Bronchial epithelial cell (primary cell): ENCODE data around the gene PTGIS. TPM values are rescaled to one million over a fixed set of nuclear protein-coding genes. Genes with fewer than 3 reads are reported as not detected.

ENCODE experiments used
- DNase-seq: peaks from one replicate; pipeline ENCODE4 v3.0.0-alpha.2; 2010; ENCODE audit warnings: low read depth
- FAIRE-seq: peaks from 2 replicates; lab custom pipeline; 2011; peaks lifted over from hg19 to GRCh38; lab: Jason Lieb, UNC
- H3K27me3 ChIP-seq: 2 replicates; pipeline ENCODE4 v1.5.1; 2011; ENCODE audit warnings: low read length; ENCODE audit not compliant: control insufficient read depth, insufficient read depth
- H3K36me3 ChIP-seq: 2 replicates; pipeline ENCODE4 v1.5.1; 2011; ENCODE audit warnings: low read length; ENCODE audit not compliant: control insufficient read depth, insufficient read depth
- H3K4me3 ChIP-seq: 2 replicates; pipeline ENCODE4 v1.5.1; 2011; ENCODE audit warnings: mild to moderate bottlenecking, low read depth, low read length, control low read depth
- total RNA-seq: library from RNA; depleted of rRNA; stranded (reverse); fragments of >200 nt; gene quantifications from 2 replicates; pipeline ENCODE4 v1.2.1, GENCODE V29; 2014
- TF ChIP-seq, protein P1 (sequence below): IDR thresholded peaks from 2 replicates; pipeline ENCODE4 v1.5.1; 2011; ENCODE audit warnings: mild to moderate bottlenecking, moderate library complexity, low read length, control low read depth, inconsistent platforms; ENCODE audit not compliant: insufficient read depth, severe bottlenecking

The PTGIS gene
- total RNA-seq, 1 donor from 2014 or later = 4.7 TPM

DNA sequence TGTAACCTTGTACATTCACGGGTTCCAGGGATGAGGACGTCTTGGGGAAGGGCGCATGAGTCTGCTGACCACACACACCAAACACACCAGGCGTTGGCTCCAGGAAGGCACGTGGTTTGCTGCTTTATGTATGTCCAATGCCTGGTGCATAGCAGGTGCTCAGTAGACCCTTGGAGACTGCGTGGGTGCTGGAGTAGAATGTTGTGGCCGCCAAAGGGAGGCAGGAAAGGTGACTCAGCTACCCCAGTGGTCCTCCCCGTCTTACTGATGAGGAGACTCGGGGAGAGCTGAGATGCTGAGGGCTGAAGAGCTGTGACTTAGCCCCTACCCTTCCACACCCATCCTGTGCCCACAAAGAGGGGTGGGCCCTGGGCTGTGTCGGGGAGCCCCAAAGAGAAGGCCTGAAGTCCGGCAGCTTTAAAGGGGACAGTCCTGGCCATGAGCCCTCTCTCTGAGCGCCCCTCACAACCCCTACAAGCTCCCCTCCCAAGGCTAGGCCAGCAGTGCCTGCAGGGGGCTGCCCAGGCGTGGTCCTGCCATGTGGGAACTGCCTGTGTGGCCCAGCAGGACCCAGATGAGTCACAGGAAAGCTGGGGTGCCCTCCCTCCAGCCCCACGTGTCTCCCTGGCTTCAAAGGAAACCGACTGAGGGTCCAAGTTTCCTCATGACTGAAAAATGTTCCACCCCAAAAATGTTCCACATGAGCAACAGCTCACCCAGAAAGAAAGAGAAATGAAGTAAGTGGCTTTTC is 28.0 kb upstream of the PTGIS start:
- TF ChIP-seq, protein P1, sequence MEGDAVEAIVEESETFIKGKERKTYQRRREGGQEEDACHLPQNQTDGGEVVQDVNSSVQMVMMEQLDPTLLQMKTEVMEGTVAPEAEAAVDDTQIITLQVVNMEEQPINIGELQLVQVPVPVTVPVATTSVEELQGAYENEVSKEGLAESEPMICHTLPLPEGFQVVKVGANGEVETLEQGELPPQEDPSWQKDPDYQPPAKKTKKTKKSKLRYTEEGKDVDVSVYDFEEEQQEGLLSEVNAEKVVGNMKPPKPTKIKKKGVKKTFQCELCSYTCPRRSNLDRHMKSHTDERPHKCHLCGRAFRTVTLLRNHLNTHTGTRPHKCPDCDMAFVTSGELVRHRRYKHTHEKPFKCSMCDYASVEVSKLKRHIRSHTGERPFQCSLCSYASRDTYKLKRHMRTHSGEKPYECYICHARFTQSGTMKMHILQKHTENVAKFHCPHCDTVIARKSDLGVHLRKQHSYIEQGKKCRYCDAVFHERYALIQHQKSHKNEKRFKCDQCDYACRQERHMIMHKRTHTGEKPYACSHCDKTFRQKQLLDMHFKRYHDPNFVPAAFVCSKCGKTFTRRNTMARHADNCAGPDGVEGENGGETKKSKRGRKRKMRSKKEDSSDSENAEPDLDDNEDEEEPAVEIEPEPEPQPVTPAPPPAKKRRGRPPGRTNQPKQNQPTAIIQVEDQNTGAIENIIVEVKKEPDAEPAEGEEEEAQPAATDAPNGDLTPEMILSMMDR = no peak
- FAIRE-seq (no peak), DNase-seq (no peak)
- H3K36me3 ChIP-seq = no peaks in the 10 kb centered on the region
- H3K4me3 ChIP-seq = no peak overlapping the region
- peaks cover 1% of the 10 kb centered on the region for H3K27me3 ChIP-seq

DNA sequence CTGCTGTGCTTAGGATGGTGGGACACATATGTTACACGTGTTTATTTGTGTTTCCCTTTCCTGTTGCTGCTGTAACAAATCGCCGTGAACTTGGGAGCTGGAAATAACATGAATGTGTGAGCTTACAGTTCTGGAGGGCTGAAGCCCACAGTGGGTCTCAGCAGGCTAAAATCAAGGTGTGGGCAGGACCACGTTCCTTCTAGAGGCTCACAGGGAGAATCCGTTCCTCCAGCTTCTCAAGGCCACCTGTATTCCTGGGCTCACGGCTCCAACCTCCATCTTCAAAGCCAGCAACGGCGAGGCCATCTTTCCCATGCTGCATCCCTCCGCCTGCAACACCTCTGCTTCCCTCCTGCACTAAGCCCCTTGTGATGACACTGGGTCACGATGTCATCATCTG is 27.4 kb upstream of the PTGIS start:
- H3K36me3 ChIP-seq = no peaks in the 10 kb centered on the region
- no peak for FAIRE-seq
- H3K4me3 ChIP-seq = no peak overlapping the region
- DNase-seq = no peak
- TF ChIP-seq, protein P1 = no peak
- peaks cover 1% of the 10 kb centered on the region for H3K27me3 ChIP-seq

DNA sequence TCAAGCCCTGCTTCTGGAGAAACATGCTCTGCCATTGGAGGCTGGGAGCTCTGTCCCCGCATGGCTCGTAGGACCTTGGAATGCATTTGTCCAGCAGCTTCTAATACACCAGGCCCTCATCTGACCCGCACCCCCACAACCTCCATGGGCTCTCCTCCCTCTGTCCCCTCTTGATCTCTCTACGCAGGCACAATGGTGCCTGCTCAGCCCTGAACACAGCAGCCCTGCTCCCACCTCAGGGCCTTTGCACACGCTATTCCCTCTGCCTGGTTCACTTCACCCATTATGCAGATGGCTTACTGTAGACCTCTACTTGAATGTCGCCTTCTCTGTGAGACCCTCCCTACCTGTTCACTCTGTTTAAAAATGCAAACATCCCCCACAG is 27.0 kb upstream of the PTGIS start:
- Histone ChIP-seq H3K4me3 (no peak overlapping the region), H3K36me3 (no peaks in the 10 kb centered on the region), H3K27me3 (peaks cover 1% of the 10 kb centered on the region)
- FAIRE-seq (no peak), DNase-seq (no peak)
- TF ChIP-seq, protein P1 = no peak

DNA sequence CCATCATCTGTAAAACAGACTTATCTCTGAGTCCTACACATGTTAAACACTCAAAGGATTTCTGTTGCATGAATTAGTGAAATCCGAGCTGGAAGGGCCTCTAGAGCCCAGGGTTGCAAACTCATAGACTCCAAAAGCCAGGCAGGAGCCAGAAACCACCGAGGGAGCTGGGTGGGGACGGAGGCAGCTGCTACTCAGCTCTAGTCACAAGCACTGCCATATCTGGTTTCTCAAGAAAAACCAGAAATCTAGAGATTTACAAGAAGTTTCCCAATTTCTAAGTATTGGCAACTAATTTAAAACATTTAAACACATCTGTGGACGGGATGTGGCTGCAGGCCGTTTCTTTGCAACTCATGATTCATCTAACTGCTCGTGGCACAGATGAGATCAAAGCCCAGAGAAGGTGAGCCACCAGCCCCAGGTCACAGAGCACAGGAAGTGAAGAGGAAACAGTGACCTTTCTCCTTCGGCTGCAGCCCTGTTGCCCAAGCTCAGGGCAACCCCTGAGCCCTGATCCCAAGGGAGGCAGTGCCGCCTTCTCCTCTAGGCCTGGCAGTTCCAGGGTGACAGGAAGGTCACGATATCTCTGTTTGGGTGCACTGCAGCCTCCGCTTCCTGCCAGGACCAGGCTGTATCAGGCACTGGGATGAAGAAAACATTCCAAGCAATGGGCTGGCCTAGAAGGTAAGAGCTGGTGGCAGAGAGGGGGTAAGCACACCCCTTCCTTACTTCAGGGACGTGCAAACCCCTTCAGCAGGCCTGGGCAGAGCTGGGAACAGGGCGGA is 26.4 kb upstream of the PTGIS start:
- FAIRE-seq = no peak

DNA sequence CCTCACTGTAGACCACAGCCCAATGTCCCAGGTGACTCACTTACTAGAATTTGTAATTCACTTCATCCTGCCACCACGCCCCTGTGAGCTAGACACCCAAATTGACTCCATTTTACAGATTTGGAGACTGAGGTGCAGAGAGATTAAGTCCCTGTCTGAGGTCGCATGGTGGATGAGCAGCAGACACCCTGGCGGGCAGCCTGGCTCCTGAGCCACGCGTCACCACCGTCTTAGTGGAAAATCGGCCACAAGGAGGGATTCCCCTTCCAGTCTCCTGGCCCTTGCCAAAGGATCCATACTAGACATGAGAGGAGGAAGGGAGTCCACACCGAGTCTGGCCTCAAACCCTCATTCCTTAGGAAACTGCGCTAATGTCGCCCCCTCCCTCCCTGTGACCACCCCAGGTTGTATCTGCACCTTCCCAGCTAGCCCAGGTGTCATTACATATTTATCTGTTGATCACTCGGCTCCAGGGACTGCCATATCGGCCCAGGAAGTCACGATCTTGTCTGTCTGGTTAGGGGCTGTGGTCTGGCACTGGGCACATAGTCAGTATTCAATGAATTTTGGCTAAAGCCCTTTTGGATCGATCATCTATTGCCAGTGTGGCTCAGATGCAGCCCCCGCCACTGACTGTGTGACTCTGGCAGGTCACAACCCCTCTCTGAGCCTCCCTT is 25.7 kb upstream of the PTGIS start:
- FAIRE-seq (no peak), DNase-seq (no peak)
- Histone ChIP-seq H3K27me3 (peaks cover 1% of the 10 kb centered on the region), H3K36me3 (no peaks in the 10 kb centered on the region), H3K4me3 (no peak overlapping the region)
- TF ChIP-seq, protein P1 = no peak

More for the DNA sequence above, 26.4 kb upstream of the PTGIS start:
- H3K4me3 ChIP-seq = no peak overlapping the region
- TF ChIP-seq, protein P1 = no peak
- H3K27me3 ChIP-seq = peaks cover 1% of the 10 kb centered on the region
- no peaks in the 10 kb centered on the region for H3K36me3 ChIP-seq
- peak; percentile 38 for DNase-seq
